ENCODE data around the gene RAPSN. TPM values are rescaled to one million over a fixed set of nuclear protein-coding genes. Genes with fewer than 3 reads are reported as not detected.

The RAPSN gene
- polyA plus RNA-seq, 1 donor (not counting 4 experiments of a cell fraction or from before 2014, with no cell fraction given), result 0.28 TPM

DNA sequence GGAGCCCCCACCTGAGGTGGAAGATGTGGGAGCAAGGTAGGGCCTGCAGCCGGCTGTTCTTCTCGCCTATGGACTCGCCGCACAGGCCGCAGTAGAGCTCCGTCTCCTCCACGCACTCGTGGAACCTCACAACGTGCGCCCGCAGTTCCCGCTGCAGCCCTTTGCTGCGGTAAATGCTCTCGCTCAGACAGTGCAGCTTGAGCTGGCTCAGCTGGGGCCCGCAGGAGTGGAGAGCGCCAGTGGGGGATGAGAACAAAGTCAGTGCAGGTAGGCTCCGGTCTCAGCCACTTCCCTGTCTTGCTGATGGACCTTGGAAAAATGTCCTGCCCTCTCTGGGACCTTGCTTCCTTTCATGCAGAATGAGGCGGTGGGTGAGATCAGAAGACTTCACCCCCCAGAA, 10.2 kb downstream of the RAPSN start:
- dilution Hi-C loops (cut with MboI; ENCODE audit: extremely low pct_ligation_motif_present, low sequenced_read_pairs), result no loop called here
- Histone ChIP-seq H3K9ac (ENCODE audit: control insufficient read depth, extremely low read depth, insufficient read depth, low read length) (no peak overlapping the region), H3K4me2 (ENCODE audit: control insufficient read depth, extremely low read depth, insufficient read depth, low read depth, low read length) (no peak overlapping the region), H3K4me1 (ENCODE audit: control insufficient read depth, extremely low read depth, insufficient read depth, low read length) (no peaks in the 10 kb centered on the region), H4K20me1 (ENCODE audit: control insufficient read depth, extremely low read depth, insufficient read depth, low read length) (no peaks in the 10 kb centered on the region), H3K4me3 (ENCODE audit: control insufficient read depth in 2 of 3, extremely low read depth in 1 of 3, insufficient read depth in 2 of 3, low read depth in 1 of 3, low read length in 3 of 3) (no peak overlapping the region), H2AFZ (ENCODE audit: control insufficient read depth, low read length) (no peak overlapping the region), H3K27ac (ENCODE audit: control insufficient read depth, insufficient read depth, low read length) (no peak overlapping the region), H3K36me3 (ENCODE audit: control insufficient read depth in 2 of 2, extremely low read depth in 1 of 2, insufficient read depth in 2 of 2, low read length in 2 of 2) (peaks cover 0 to 4% of the 10 kb centered on the region in 2 experiments), H3K9me3 (ENCODE audit: control insufficient read depth, low read depth, low read length) (no peaks in the 10 kb centered on the region), H3K27me3 (ENCODE audit: control insufficient read depth, extremely low read depth, insufficient read depth, low read length) (no peaks in the 10 kb centered on the region), H3K79me2 (ENCODE audit: control insufficient read depth, insufficient read depth, low read length) (no peaks in the 10 kb centered on the region), H3K9me1 (ENCODE audit: control insufficient read depth, extremely low read depth, insufficient read depth, low read length) (no peaks in the 10 kb centered on the region)
- TF ChIP-seq, protein P1, sequence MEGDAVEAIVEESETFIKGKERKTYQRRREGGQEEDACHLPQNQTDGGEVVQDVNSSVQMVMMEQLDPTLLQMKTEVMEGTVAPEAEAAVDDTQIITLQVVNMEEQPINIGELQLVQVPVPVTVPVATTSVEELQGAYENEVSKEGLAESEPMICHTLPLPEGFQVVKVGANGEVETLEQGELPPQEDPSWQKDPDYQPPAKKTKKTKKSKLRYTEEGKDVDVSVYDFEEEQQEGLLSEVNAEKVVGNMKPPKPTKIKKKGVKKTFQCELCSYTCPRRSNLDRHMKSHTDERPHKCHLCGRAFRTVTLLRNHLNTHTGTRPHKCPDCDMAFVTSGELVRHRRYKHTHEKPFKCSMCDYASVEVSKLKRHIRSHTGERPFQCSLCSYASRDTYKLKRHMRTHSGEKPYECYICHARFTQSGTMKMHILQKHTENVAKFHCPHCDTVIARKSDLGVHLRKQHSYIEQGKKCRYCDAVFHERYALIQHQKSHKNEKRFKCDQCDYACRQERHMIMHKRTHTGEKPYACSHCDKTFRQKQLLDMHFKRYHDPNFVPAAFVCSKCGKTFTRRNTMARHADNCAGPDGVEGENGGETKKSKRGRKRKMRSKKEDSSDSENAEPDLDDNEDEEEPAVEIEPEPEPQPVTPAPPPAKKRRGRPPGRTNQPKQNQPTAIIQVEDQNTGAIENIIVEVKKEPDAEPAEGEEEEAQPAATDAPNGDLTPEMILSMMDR (optimal IDR thresholded peaks at IDR 0.05 in 1 of 3, IDR thresholded peaks at IDR 0.05 in 1 of 3, conservative IDR thresholded peaks at IDR 0.05 in 1 of 3; ENCODE audit: extremely low read depth in 1 of 3, insufficient read depth in 2 of 3, low read length in 3 of 3), result no peak
- TF ChIP-seq EZH2 (IDR thresholded peaks at IDR 0.05; ENCODE audit: low read length), result no peak
- DNase-seq (ENCODE audit: low read depth, low spot score) (no peak), FAIRE-seq (no peak)

DNA sequence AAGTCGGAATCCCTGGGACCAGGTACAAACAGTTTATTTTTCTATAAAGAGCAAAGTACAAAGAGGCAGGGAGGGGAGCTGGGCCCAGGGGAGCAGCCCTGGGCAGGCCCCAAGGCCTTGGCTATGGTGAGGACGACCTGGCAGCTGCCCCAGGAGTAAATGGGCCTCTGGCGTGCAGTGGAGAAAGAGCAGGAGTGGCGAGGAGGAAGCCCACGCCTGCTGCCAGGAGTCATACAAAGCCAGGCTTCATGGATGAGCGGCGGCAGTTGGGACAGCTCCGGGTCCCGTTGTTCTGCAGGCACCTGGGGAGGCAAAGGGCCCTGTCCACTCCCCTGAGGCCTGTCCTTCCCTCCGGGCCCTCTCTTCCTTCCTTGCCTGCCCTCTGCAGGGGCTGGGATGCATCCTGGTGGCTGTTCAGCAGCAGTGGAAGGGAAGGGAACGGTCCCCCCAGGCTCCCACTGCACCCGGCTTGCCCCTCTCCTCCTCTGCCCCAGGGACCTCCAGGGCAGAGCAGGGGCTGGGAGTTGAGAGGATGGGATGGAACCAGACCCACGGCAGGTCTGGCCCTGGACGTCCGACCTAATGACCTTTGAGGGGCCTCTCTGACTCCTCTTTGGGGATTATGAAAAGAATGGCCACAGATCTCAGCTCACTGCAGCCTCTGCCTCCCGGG, 11.1 kb downstream of the RAPSN start:
- no peak overlapping the region for H2AFZ ChIP-seq (ENCODE audit: control insufficient read depth, low read length)
- no peaks in the 10 kb centered on the region for H3K4me1 ChIP-seq (ENCODE audit: control insufficient read depth, extremely low read depth, insufficient read depth, low read length)
- no peak overlapping the region for H3K4me2 ChIP-seq (ENCODE audit: control insufficient read depth, extremely low read depth, insufficient read depth, low read depth, low read length)
- H3K4me3 ChIP-seq (ENCODE audit: control insufficient read depth in 2 of 3, extremely low read depth in 1 of 3, insufficient read depth in 2 of 3, low read depth in 1 of 3, low read length in 3 of 3), result no peak overlapping the region
- DNase-seq (ENCODE audit: low read depth, low spot score) (no peak), FAIRE-seq (no peak)
- H4K20me1 ChIP-seq (ENCODE audit: control insufficient read depth, extremely low read depth, insufficient read depth, low read length), result no peaks in the 10 kb centered on the region
- H3K9me1 ChIP-seq (ENCODE audit: control insufficient read depth, extremely low read depth, insufficient read depth, low read length), result no peaks in the 10 kb centered on the region
- H3K36me3 ChIP-seq (ENCODE audit: control insufficient read depth in 2 of 2, extremely low read depth in 1 of 2, insufficient read depth in 2 of 2, low read length in 2 of 2), result peaks cover 0 to 4% of the 10 kb centered on the region in 2 experiments
- no peak overlapping the region for H3K9ac ChIP-seq (ENCODE audit: control insufficient read depth, extremely low read depth, insufficient read depth, low read length)
- H3K79me2 ChIP-seq (ENCODE audit: control insufficient read depth, insufficient read depth, low read length), result no peaks in the 10 kb centered on the region
- no peak for TF ChIP-seq EZH2 (IDR thresholded peaks at IDR 0.05; ENCODE audit: low read length)
- TF ChIP-seq, protein P1 (optimal IDR thresholded peaks at IDR 0.05 in 1 of 3, IDR thresholded peaks at IDR 0.05 in 1 of 3, conservative IDR thresholded peaks at IDR 0.05 in 1 of 3; ENCODE audit: extremely low read depth in 1 of 3, insufficient read depth in 2 of 3, low read length in 3 of 3), result no peak
- no peaks in the 10 kb centered on the region for H3K9me3 ChIP-seq (ENCODE audit: control insufficient read depth, low read depth, low read length)
- no peak overlapping the region for H3K27ac ChIP-seq (ENCODE audit: control insufficient read depth, insufficient read depth, low read length)
- H3K27me3 ChIP-seq (ENCODE audit: control insufficient read depth, extremely low read depth, insufficient read depth, low read length), result no peaks in the 10 kb centered on the region
- dilution Hi-C loops (cut with MboI; ENCODE audit: extremely low pct_ligation_motif_present, low sequenced_read_pairs), result no loop called here

All from keratinocyte (primary cell).